ENCODE measurements around the gene TGDS.
A peak's percentile ranks its signal among the peaks of the same experiment; 100 is the strongest.

Gene TGDS

GRCh38 chr13:94630858-94631257, 34.9 kb upstream of the TGDS start:
- no peak for TF ChIP-seq CTCF (IDR thresholded peaks at IDR 0.05; ENCODE audit: low read depth, low read length)

GRCh38 chr13:94623316-94623715, 27.4 kb upstream of the TGDS start:
- TF ChIP-seq CTCF (IDR thresholded peaks at IDR 0.05; ENCODE audit: low read depth, low read length): no peak

More at GRCh38 chr13:94630858-94631257, 34.9 kb upstream of the TGDS start:
- H3K4me3 ChIP-seq (ENCODE audit: low read depth, low read length): no peak overlapping the region

GRCh38 chr13:94622344-94622743, 26.4 kb upstream of the TGDS start:
- TF ChIP-seq CTCF (IDR thresholded peaks at IDR 0.05; ENCODE audit: low read depth, low read length): no peak
- no peak overlapping the region for H3K4me3 ChIP-seq (ENCODE audit: low read depth, low read length)

More at GRCh38 chr13:94623316-94623715, 27.4 kb upstream of the TGDS start:
- H3K4me3 ChIP-seq (ENCODE audit: low read depth, low read length): no peak overlapping the region

GRCh38 chr13:94620286-94620896, 24.4 kb upstream of the TGDS start:
- peak; percentile 70 for TF ChIP-seq CTCF (IDR thresholded peaks at IDR 0.05; ENCODE audit: low read depth, low read length)
- no peak overlapping the region for H3K4me3 ChIP-seq (ENCODE audit: low read depth, low read length)

GRCh38 chr13:94617389-94618000, 21.5 kb upstream of the TGDS start:
- H3K4me3 ChIP-seq (ENCODE audit: low read depth, low read length): no peak overlapping the region
- TF ChIP-seq CTCF (IDR thresholded peaks at IDR 0.05; ENCODE audit: low read depth, low read length): peak; percentile 40; the same call in 1 of the 2 replicates

- no peak for TF ChIP-seq CTCF (IDR thresholded peaks at IDR 0.05; ENCODE audit: low read depth, low read length)
- H3K4me3 ChIP-seq (ENCODE audit: low read depth, low read length): no peak overlapping the region
Measured at GRCh38 chr13:94613051-94613450, 17.1 kb upstream of the TGDS start.

- H3K4me3 ChIP-seq (ENCODE audit: low read depth, low read length): no peak overlapping the region
- no peak for TF ChIP-seq CTCF (IDR thresholded peaks at IDR 0.05; ENCODE audit: low read depth, low read length)
Measured at GRCh38 chr13:94612050-94612449, 16.1 kb upstream of the TGDS start.

All from WI38 (cell line).